ENCODE data around the gene FAM177B.

- TF ChIP-seq POLR2A (IDR thresholded peaks at IDR 0.05; ENCODE audit: low read length) (no peak), GATA1 (IDR thresholded peaks at IDR 0.05; ENCODE audit: low read depth, low read length) (no peak)
Observed at GRCh38 chr1:222712253-222713090, 24.5 kb upstream of the FAM177B start, which contains the start of the genes AIDA and BROX.
